ENCODE results near the gene DYRK4.
A peak's percentile ranks its signal among the peaks of the same experiment; 100 is the strongest.

The DYRK4 gene

GRCh38 chr12:4564818-4565217, 2.8 kb downstream of the DYRK4 start:
- DNase-seq = no peak

- DNase-seq = no peak
Measured at GRCh38 chr12:4566474-4566873, 4.5 kb downstream of the DYRK4 start.

GRCh38 chr12:4567073-4567881, 5.3 kb downstream of the DYRK4 start:
- DNase-seq = no peak

GRCh38 chr12:4569261-4569660, 7.3 kb downstream of the DYRK4 start:
- DNase-seq = no peak

GRCh38 chr12:4572680-4573079, 10.7 kb downstream of the DYRK4 start:
- DNase-seq = no peak

GRCh38 chr12:4579305-4580102, 17.5 kb downstream of the DYRK4 start:
- no peak for DNase-seq

- DNase-seq = no peak
Measured at GRCh38 chr12:4580281-4580688, 18.3 kb downstream of the DYRK4 start.

GRCh38 chr12:4584281-4584680, 22.3 kb downstream of the DYRK4 start:
- no peak for DNase-seq

- DNase-seq = no peak
Measured at GRCh38 chr12:4584896-4585295, 22.9 kb downstream of the DYRK4 start.

- no peak for DNase-seq
Measured at GRCh38 chr12:4586500-4586899, 24.5 kb downstream of the DYRK4 start.

GRCh38 chr12:4587108-4587507, 25.1 kb downstream of the DYRK4 start:
- DNase-seq = no peak

GRCh38 chr12:4588916-4589315, 26.9 kb downstream of the DYRK4 start:
- DNase-seq = no peak

GRCh38 chr12:4589941-4590340, 27.9 kb downstream of the DYRK4 start:
- DNase-seq = no peak

GRCh38 chr12:4591180-4591687, 29.2 kb downstream of the DYRK4 start:
- DNase-seq = no peak

- DNase-seq = no peak
Measured at GRCh38 chr12:4595881-4596280, 33.9 kb downstream of the DYRK4 start.

- no peak for DNase-seq
Measured at GRCh38 chr12:4603421-4603820, 41.4 kb downstream of the DYRK4 start.

GRCh38 chr12:4603946-4604345, 41.9 kb downstream of the DYRK4 start:
- no peak for DNase-seq

GRCh38 chr12:4604684-4605193, 42.7 kb downstream of the DYRK4 start:
- peak; percentile 21 for DNase-seq

- DNase-seq = no peak
Measured at GRCh38 chr12:4607056-4607455, 45.0 kb downstream of the DYRK4 start.

GRCh38 chr12:4609071-4609470, 47.1 kb downstream of the DYRK4 start:
- no peak for DNase-seq

- no peak for DNase-seq
Measured at GRCh38 chr12:4610481-4610880, 48.5 kb downstream of the DYRK4 start.

GRCh38 chr12:4615667-4616066, 53.7 kb downstream of the DYRK4 start:
- DNase-seq = no peak

- DNase-seq = no peak
Measured at GRCh38 chr12:4621511-4621910, 59.5 kb downstream of the DYRK4 start.

GRCh38 chr12:4626543-4626942, 64.5 kb downstream of the DYRK4 start:
- no peak for DNase-seq

All from NCI-H2171 (cell line).